T-helper 2 cell (primary cell): Measurements from ENCODE around the gene PRAMEF1.
"Not testable (repeated sequence)": the region's sequence is repeated elsewhere in the genome, so short reads cannot be mapped to it uniquely, and the experiment has no call there.

ENCODE experiments used
- DNase-seq, 5 experiments: peaks; one replicate each; pipeline versions ENCODE4 v3.0.0 to v3.0.0-alpha.2; 2012 to 2022
- total RNA-seq, 2 donors: gene quantifications; one replicate each; lab custom pipeline; 2026; lab: John Stamatoyannopoulos, UW

The PRAMEF1 gene, protein sequence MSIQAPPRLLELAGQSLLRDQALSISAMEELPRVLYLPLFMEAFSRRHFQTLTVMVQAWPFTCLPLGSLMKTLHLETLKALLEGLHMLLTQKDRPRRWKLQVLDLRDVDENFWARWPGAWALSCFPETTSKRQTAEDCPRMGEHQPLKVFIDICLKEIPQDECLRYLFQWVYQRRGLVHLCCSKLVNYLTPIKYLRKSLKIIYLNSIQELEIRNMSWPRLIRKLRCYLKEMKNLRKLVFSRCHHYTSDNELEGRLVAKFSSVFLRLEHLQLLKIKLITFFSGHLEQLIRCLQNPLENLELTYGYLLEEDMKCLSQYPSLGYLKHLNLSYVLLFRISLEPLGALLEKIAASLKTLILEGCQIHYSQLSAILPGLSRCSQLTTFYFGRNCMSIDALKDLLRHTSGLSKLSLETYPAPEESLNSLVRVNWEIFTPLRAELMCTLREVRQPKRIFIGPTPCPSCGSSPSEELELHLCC
- 0 reads per million in 2 donors for total RNA-seq

DNA sequence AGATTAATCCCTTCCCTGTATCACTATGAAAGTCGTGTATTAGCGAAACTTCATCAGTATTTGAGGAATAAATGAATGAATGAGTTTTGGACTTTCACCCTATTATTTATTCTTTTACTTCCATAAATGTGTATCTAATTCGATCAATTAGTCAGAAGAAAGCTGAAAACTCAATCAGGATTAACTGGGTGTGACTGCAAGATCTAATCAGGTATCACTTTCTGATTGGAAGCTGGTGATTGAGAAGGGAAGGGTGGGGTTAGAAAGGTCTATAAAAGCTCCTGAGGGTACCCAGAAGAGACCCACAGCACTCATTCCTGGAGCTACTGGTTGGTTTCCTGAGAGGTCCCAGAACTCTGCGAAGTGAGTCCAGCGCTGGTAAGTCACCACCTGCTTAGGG is at the start of gene PRAMEF1:
PRAMEF1 (plus strand) TSS at position 301 of the 400 bp plus-strand sequence. CDS start 1,831 bp downstream, outside the sequence.
- DNase-seq, result not testable (repeated sequence)

DNA sequence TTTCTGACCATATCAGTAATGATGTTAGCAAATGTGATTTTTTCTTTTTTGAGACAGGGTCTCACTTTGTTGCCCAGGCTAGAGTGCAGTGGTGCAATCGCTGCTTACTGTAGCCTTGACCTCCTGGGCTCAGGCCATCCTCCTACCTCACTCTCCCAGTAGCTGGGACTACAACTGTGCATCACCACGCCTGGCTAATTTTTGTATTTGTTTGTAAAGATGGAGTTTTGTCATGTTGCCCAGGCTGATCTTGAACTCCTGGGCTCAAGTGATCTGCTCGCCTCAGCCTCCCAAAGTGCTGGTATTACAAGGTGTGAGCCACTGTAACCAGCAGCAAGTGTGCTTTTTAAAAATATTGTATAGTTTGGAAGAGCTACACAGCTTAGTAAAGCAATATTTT is 49.3 kb upstream of the PRAMEF1 start:
- no peak for DNase-seq

DNA sequence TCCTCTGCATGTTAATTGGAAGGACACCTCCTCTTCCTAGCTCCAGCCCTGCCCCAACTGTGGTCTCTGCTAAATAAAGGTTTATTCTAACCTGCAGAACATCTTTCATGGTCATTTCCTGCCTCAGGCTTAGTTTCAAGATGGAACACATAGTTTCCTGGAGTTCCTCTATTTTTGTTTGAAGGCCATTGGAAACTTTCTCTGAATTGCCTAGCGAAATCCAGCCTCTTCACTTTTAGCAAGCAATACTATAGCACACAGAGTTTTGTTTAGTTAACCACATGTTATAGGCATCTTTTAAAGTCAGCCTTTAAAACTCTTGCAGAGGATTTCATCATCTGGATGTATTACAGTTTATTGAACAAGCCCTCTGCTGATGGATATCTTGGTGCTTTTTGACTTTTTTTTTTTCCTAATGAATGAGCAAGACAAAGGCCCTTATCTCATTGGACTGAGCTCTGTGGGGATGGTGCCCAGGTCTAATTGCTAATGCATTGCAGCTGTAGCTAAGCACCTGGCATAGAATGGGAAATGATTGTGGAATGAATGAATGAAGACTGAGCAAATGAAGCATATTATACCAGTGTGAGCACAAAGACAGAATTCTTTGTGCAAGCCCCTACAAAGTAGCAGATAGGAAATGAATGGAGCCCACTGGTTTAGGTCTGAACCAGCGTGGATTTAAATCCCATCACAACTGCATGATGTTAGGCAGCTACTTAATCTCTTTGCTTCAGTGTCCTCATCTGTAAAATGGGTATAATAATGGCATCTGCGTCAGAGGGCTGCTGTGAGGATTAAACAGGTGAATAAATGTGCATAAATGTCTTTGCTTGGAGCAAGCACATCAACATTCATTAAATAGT is 45.8 kb upstream of the PRAMEF1 start:
- DNase-seq, result peak in 1 of 5 experiments; percentile 45

DNA sequence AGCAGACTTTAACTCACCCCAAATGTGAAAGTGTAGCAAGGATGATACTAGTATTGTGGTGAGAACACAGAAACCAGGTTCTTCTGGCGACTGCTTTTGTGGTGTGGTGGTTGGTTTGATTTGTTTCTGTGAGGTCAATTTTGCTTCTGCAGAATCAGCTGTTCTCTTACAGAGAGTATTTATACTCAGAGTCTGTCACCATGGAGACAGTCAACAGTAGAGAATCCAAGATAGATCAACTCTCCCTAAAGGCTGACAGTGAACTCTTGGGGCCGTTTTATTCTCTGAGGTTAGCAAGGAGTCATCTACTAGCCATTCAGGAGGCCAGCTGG is 45.2 kb upstream of the PRAMEF1 start, which contains the start of gene CFAP107:
CFAP107 (plus strand) TSS at position 209 of the 332 bp plus-strand sequence. CDS start 231 bp downstream, outside the sequence.
- peak in 1 of 5 experiments; percentile 88 for DNase-seq

GRCh38 chr1:12748778-12749355 is 42.3 kb upstream of the PRAMEF1 start:
- no peak for DNase-seq

- DNase-seq, result no peak
Observed at GRCh38 chr1:12754738-12755137, 36.5 kb upstream of the PRAMEF1 start.

DNA sequence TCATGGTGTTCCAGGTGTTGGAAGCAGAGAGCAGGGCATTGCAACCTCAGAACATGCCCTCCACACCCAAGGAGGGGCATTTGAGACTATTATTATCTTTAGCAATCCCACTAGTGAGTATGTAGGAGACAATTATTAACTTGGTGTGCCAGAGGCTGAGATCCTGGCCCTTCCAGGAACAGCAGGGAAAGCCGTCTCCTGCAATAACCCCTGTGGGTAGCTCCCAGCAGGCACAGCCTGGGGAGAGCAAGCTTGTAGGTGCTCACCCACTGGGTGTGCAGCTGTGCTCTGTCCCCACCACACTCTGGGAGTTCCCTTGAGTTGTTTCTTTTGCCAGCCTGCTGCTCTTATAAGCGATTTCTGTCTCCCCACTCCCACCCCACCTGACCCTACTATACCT is 34.9 kb upstream of the PRAMEF1 start:
- DNase-seq, result no peak

DNA sequence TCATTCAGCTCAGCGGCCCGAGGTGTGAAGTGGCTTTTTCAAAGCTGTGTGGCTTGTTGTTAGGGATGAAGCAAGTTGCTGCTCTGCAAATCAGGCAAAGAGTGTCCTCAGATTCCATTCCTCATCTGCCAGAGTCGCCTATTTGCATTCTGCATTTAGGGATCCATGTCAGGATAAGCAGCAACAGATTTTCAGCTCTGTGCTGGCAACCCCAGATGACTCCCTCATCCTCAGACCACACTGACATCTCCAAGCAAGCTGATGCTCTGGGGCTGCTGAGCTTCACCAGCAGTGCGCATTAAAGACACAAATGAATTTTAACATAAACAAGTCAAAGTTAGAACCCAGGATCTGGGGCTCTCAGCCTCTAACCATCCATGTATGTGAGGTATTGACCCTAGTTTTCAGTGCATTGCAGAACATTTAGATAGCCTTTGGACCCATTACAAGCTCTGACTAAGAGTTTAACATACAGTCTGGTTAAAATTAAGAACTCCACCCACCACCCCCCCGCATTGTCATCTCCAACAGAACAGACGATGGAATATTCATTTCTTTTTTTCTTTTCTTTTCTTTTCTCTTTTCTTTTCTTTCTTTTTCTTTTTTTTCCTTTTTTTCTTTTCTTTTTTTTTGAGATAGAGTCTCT is 34.3 kb upstream of the PRAMEF1 start:
- DNase-seq, result no peak

- no peak for DNase-seq
Observed at GRCh38 chr1:12757836-12758235, 33.4 kb upstream of the PRAMEF1 start.

GRCh38 chr1:12760256-12760795 is 30.9 kb upstream of the PRAMEF1 start:
- no peak for DNase-seq

- no peak for DNase-seq
Observed at GRCh38 chr1:12761781-12762180, 29.4 kb upstream of the PRAMEF1 start.

- no peak for DNase-seq
Observed at GRCh38 chr1:12762766-12763165, 28.4 kb upstream of the PRAMEF1 start.

DNA sequence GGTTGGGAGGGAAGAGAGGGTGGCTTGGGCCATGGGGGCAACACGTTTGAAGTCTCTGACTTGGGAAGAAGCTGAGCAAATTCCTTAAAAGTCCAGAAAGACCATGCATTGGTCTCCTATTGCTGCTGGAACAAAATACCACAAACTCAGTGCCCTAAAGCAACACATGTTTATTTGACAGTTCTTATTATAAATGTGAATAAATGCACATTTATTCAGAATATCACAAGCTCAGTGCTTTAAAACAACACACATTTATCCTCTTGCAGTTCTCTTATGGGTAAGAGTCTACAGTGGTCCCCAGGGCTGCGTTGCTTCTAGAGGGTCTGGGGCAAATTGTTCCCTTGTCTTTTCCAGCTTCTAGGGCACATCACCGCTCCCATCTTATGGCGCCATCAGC is 27.7 kb upstream of the PRAMEF1 start:
- DNase-seq, result no peak

GRCh38 chr1:12764016-12764415 is 27.2 kb upstream of the PRAMEF1 start:
- no peak for DNase-seq

GRCh38 chr1:12769031-12769430 is 22.2 kb upstream of the PRAMEF1 start:
- no peak for DNase-seq

DNA sequence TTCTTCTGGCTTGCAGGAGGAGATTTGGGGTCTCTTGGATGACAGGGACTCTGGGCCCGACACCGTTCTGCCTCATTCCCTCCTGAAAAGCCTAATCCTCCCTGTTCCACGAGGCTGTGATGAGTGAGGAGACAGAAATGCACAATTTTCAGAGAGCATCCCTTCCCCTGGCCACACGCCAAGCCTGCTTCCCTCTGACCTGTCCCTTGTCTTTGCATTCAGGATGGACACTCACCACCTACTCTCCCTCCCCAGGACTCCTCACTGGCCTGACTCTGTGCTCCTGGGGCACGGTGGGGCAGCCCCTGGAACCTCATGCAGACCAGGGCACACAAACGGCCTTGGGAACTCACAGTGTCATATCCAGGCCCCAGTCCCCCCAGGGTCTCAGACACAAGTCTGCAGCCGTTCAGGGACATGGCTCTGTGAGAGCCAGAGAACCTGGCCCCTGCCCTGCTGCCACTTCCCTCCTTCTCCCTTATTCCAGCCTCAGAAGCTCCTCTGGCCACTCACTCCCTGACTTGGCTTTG is 21.2 kb upstream of the PRAMEF1 start:
- no peak for DNase-seq

GRCh38 chr1:12770620-12771019 is 20.6 kb upstream of the PRAMEF1 start:
- no peak for DNase-seq

DNA sequence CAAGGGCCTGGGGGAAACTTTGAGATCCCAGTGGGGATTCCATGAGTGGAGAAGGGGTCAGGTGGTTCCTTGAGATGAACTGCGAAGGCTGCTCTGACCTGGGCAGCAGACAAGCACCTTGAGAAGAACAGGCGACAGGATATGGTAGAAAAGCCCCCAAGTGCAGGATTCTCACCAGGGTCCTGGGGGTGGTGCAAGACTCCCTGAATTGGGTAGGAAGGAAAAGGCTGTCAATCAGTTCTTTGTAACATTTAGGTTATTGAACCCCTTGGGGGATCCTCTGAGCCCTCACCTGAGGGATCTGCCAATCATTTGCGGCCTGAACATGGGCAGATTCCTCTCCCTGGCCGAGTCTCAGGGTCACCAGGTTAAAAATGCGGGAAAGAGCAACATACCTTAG is 20.0 kb upstream of the PRAMEF1 start:
- DNase-seq, result no peak

- DNase-seq, result no peak
Observed at GRCh38 chr1:12772520-12772919, 18.7 kb upstream of the PRAMEF1 start.

DNA sequence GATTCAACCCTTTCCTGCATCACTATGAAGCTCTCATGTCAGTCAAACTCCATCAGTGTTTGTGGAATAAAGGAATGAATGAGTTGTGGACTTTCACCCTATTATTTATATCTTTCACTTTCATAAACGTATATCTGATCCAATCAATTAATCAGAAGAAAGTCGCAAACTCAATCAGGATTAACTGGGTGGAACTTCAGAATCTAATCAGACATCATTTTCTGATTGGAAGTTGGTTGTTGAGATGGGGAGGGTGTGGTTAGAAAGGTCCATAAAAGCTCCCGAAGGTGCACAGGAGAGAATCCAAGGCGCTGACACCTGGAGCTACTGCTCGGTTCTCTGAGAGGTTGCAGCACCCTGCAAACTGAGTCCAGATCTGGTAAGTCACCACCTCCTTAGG is 17.8 kb upstream of the PRAMEF1 start, which contains the start of gene PRAMEF12:
PRAMEF12 (plus strand) TSS at position 301 of the 400 bp plus-strand sequence. CDS start 1,130 bp downstream, outside the sequence.
- no peak for DNase-seq

DNA sequence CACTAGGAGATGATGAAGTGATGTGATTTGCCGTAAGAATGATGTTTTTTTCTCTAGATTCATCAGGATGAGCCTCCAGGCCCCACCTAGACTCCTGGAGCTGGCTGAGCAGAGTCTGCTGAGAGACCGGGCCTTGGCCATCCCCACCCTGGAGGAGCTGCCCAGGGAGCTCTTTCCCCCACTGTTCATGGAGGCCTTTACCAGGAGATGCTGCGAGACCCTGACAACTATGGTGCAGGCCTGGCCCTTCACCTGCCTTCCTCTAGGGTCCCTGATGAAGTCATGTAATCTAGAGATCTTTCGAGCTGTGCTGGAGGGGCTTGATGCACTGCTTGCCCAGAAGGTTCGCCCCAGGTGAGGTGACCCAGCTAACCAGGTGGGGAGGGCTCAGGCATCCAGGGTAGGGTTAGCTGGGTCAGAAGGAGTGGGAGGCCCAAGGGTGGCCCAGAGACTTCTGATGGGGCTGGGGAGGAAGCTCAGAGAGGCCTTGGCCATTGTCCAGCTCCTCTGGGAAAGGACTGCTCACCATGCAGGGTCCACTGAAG is 16.3 kb upstream of the PRAMEF1 start:
- DNase-seq, result no peak

- no peak for DNase-seq
Observed at GRCh38 chr1:12775443-12775842, 15.8 kb upstream of the PRAMEF1 start.
